ENCODE measurements around the gene RRM2. TPM values are rescaled to one million over a fixed set of nuclear protein-coding genes. Genes with fewer than 3 reads are reported as not detected.

The RRM2 gene
- polyA plus RNA-seq, 1 donor from 2014 or later = 0.57 TPM

DNA sequence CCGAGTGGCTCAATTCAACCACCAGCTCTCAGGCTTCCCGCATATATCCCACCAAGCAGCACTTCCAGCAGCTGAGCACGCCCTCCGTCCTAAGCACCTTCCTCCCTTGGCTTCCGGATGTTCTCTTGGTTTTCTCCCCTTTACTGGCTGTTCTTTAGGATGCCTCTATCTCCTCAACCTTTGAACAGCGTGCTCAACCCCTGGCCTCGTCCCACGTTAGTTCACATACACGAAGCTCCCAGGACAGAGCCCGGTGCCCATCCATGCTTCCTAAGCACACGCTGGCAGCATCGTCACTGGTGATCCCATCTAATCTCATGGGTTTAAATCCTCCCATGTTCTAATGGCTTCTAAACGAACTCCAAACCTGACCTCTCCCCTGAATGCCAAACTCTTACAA lies 46.0 kb upstream of the RRM2 start:
- Histone ChIP-seq H3K9ac (ENCODE audit: low read length) (no peak overlapping the region), H3K27ac (ENCODE audit: low read length) (no peak overlapping the region), H3F3A (ENCODE audit: insufficient read depth, low read length, poor library complexity, severe bottlenecking) (no peaks in the 10 kb centered on the region), H3K9me2 (ENCODE audit: insufficient read depth, low read length) (no peaks in the 10 kb centered on the region), H3K4me3 (ENCODE audit: low read length) (no peak overlapping the region), H4K20me1 (ENCODE audit: insufficient read depth) (no peaks in the 10 kb centered on the region), H2AFZ (ENCODE audit: low read depth, low read length) (no peak overlapping the region), H3K36me3 (ENCODE audit: insufficient read depth, low read length) (no peaks in the 10 kb centered on the region), H3K27me3 (ENCODE audit: insufficient read depth, low read depth, low read length) (peaks cover 51% of the 10 kb centered on the region), H3K79me2 (replicated peaks; ENCODE audit: insufficient read depth, low read length) (no peaks in the 10 kb centered on the region), H3K9me3 (ENCODE audit: low read length) (no peaks in the 10 kb centered on the region), H3K4me2 (ENCODE audit: low read length) (no peak overlapping the region)
- TF ChIP-seq RAD21 (conservative IDR thresholded peaks at IDR 0.05) (no peak), POLR2AphosphoS5 (IDR thresholded peaks at IDR 0.05) (no peak), REST (IDR thresholded peaks at IDR 0.05; ENCODE audit: borderline replicate concordance) (no peak), EZH2 (IDR thresholded peaks at IDR 0.05; ENCODE audit: borderline replicate concordance, insufficient read depth, low read length, poor library complexity, severe bottlenecking) (no peak), MXI1 (conservative IDR thresholded peaks at IDR 0.05; ENCODE audit: poor library complexity, severe bottlenecking) (no peak)

DNA sequence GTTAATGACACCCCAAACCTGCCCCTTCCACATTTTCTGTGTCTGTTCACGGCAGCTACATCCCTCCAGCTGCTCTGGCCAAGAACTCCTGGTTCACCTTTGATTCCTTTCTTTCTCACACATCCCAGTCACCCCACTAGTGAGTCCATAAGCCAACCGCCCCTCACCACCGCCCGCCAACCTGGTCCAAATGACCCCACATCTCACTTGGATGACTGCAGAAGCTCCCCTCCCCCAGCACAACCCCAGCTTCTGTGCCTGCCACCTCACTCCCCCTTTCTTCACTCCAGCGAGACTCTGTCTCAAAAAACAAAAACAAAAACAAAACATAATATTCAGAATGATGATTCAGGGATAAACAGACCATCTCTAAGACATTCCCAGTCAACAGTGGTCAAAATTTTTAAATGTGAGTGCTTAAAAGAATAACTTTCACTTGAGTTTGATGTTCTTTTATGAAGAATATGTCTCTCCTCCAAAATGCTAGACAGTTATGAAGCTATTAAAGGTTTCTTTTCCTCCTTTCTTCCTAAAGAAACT lies 45.5 kb upstream of the RRM2 start:
- Histone ChIP-seq H3K4me2 (ENCODE audit: low read length) (no peak overlapping the region), H3K9me2 (ENCODE audit: insufficient read depth, low read length) (no peaks in the 10 kb centered on the region), H2AFZ (ENCODE audit: low read depth, low read length) (no peak overlapping the region), H3K36me3 (ENCODE audit: insufficient read depth, low read length) (no peaks in the 10 kb centered on the region), H3K9me3 (ENCODE audit: low read length) (no peaks in the 10 kb centered on the region), H4K20me1 (ENCODE audit: insufficient read depth) (no peaks in the 10 kb centered on the region), H3K27me3 (ENCODE audit: insufficient read depth, low read depth, low read length) (peaks cover 56% of the 10 kb centered on the region), H3K9ac (ENCODE audit: low read length) (no peak overlapping the region), H3K27ac (ENCODE audit: low read length) (no peak overlapping the region), H3F3A (ENCODE audit: insufficient read depth, low read length, poor library complexity, severe bottlenecking) (no peaks in the 10 kb centered on the region), H3K4me3 (ENCODE audit: low read length) (no peak overlapping the region), H3K79me2 (replicated peaks; ENCODE audit: insufficient read depth, low read length) (no peaks in the 10 kb centered on the region)
- TF ChIP-seq POLR2AphosphoS5 (IDR thresholded peaks at IDR 0.05) (no peak), CTCF (IDR thresholded peaks at IDR 0.05; ENCODE audit: poor library complexity, severe bottlenecking) (no peak), EZH2 (IDR thresholded peaks at IDR 0.05; ENCODE audit: borderline replicate concordance, insufficient read depth, low read length, poor library complexity, severe bottlenecking) (no peak), SMC3 (conservative IDR thresholded peaks at IDR 0.05; ENCODE audit: poor library complexity) (no peak), REST (IDR thresholded peaks at IDR 0.05; ENCODE audit: borderline replicate concordance) (no peak)

Measured in neural cell (in vitro differentiated cells).